Measurements from ENCODE around the gene SPON2.
"Not testable (repeated sequence)": the region's sequence is repeated elsewhere in the genome, so short reads cannot be mapped to it uniquely, and the experiment has no call there.

Gene SPON2

DNA sequence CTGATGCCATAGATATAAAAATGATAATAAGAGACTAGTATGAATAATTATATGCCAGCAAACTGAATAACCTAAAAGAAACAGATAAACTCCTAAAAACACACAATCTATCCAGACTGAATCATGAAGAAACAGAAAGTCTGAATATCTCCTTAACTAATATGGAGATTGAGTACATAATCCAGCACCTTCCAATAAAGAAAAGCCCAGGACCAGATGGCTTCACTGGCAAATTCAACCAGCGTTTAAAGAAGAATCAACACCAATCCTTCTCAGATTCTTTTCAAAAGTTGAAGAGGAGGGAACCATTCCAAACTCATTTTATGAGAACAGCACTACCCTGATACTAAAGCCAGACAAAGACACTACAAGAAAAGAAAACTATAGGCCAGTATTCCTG is 32.5 kb downstream of the SPON2 start:
- DNase-seq, result no peak

DNA sequence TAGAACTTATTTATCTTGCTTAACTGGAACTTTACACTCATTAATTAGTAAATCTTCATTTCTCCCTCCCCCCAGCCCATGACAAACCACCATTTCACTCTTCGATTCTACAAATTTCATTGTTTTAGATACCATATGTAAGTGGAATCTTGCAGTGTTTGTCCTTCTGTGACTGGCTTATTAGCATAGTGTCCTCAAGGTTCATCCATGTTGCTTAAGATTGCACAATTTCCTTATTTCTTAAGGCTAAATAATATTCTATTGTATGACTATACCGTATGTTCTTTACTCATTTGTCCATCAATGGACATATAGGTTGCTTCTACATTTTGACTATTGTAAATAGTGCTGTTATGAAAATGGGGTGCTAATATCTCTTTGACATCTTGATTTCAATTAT is 34.5 kb downstream of the SPON2 start:
- DNase-seq, result no peak

DNA sequence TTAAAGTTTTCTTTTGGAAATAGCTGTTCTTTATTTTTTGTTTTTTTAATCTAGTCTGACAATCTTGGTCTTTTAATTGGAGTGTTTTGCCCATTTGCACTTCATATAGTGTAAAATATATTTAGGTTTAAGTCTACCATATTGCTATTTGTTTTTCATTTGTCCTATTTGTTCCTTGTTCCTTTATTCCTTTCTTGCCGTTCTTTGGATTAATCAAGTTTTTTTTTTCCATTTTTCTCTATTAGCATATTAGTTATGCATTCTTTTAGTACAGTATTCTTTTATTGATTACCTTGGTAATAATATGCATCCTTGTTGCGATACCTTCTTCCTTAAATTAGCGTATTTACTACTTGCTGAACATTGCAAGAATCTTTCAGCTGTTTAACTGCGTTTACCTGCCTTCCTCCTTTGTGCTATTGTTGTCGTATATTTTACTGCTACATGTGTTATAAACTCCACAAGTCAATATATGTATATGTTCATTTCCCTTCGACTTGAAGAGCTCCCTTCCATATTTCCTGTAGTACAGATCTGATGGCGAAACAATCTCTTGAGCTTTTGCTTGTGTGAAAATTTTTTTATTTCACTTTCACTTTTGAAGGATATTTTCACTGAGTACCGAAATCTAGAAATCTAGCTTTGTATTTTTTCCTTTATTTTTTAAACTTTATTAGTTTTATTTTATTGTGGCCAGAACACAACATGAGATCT is 35.2 kb downstream of the SPON2 start:
- DNase-seq, result no peak

DNA sequence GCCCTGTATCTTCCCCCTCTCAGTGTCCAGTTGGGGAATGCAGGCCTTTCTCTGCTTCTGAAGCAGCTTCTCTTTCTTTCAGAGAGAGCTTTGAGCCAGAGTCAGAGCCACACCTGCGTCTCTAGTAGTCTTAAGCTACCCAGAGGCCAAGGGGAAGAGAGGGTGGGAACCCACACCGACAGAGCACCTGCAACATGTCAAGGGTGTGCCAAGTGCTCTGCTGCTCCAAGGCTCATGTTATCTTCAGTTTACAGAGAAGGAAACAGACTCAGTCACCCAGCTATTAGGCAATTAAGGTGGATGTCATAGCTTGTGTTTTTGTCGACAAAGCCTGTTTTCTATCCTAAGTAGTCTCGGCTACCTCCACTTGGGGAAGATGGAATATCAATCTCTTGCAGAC is 36.3 kb downstream of the SPON2 start:
- no peak for DNase-seq

DNA sequence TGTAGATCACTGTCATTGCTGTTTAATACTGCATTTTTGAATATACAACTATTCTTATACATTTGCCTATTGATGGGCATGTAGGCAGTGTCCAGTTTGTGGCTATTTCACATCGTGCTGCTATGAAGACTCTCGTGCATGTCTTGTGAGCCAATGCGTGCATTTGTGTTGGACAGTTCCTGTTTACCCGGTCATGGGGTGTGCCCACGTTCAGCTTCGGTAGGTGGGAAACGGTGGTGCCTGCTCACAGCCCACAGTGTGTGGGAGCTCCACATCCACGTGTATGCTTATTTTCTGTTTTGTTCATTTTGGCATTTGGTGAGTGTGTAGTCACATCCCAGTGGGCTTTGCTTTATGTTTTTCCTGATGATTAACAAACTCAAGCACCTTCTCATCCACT is 39.4 kb downstream of the SPON2 start:
- DNase-seq, result no peak

DNA sequence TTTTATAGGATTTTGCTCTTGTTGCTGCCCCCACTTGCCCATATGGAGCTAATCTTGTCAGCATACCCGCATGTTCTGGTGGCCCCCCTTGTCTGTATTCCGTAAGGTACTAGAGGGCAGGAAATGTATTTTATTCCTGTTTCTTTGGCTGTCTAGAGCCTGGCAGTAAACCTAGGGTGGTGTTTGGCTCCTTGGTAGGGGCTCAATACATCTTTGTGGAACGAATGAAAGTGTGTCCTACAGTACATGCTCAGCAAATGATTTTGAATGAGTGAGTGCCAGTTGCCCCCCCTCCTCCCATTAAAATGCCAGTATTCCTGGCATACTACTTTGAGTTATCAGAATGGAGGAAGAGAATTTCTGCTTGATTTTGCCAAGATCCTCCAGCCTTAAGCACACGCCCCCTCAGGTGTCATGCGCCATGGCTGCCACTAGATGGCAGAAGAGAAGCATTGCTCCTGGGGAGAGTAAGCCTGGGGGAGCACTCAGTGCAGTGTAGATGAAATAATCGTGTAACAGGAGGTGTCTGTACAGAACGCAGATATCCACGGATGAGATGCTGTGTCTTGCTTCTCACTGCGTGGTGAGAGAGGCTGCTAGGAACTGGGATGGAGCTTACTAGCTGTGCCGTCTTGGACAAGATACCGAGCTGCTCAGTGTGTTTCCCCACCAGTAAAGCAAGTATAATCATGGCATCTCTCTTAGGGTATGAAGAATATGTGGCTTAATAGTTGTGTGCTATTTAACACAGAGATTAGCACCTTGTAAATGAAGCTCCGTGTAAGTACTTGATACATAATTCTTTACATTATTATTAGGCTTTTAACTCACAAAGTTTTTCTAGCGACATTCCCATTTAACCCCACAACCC is 41.8 kb downstream of the SPON2 start:
- peak; percentile 73 for DNase-seq

DNA sequence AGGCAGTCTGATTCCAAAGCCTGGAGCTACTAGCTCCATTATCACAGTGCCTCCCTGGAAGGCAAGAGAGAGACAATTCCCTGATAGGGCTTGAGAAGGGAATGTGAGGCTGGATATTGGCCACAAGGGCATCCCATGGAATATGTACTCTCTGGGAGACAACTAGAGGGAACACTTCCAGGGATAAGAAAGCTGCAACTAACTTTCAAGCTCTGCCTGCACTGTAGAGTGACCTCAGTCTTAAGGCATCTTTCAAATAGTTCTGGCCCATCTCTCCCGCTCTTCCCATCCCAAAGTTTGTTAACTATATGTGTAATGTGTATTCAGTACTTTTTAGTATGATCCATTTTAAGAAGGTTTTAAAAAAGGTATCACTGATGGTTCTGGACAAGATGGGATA is 45.9 kb downstream of the SPON2 start:
- peak; percentile 32 for DNase-seq

DNA sequence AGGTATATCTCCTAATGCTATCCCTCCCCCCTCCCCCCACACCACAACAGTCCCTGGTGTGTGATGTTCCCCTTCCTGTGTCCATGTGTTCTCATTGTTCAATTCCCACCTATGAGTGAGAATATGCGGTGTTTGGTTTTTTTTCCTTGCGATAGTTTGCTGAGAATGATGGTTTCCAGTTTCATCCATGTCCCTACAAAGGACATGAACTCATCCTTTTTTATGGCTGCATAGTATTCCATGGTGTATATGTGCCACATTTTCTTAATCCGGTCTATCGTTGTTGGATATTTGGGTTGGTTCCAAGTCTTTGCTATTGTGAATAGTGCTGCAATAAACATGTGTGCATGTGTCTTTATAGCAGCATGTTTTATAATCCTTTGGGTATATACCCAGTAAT is 46.9 kb downstream of the SPON2 start:
- not testable (repeated sequence) for DNase-seq

DNA sequence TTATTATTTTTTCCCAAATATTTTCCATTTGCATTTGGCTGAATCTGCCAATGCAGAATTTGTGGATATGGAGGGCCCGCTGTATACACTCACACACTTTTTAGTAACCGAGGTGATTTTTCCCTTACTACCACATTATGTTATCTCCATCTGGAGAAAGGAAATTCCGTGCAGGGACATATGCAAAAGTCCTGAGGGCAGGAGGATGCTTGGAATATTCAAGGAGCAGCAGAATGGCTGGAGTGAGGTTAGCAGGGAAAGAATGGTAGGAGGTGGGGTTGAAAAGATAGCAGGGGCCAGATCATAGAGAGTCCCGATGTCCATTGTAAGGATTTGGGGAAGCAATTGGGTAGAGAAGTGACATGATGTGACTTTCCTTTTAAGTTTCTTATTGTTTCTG is 47.6 kb downstream of the SPON2 start:
- DNase-seq, result no peak

DNA sequence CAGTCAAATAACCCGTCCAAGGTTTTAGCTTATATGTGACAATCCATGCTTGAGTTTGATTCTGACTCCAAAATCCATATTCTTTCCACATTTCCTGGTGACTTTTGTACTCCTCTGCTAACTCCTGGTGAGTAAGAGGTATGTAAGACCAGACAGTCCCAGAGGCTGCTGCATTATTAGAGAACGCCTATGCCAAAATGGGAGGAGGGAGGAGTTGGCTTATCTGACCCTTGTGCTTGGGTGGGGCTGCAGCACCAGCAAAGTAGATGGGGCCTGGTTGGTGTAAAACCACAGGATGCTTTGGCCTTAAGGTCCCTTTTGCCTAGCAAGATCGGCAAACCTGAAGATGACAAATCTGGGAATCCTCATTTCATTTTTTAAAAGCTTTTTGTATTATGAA is 49.9 kb downstream of the SPON2 start:
- DNase-seq, result no peak

All from fibroblast of upper back skin (primary cell).